ENCODE data around the gene RARRES1. TPM values are rescaled to one million over a fixed set of nuclear protein-coding genes. Genes with fewer than 3 reads are reported as not detected.

The RARRES1 gene
- total RNA-seq, 1 experiment from 2014 or later: 0.20 TPM

- no peak overlapping the region for H3K4me3 ChIP-seq (replicated peaks in 1 of 2; ENCODE audit: low read depth in 1 of 2, low read length in 2 of 2)
- POLR2A ChIA-PET: no interaction called here
- intact Hi-C loops (cut with micrococcal nuclease): no loop called here
Observed at GRCh38 chr3:158737976-158738615, 5.8 kb upstream of the RARRES1 start.

More at GRCh38 chr3:158737976-158738615, 5.8 kb upstream of the RARRES1 start:
- no TSS peak for BruUV-seq (replicated peaks)
- no peaks in the 10 kb centered on the region for H3K27me3 ChIP-seq (ENCODE audit: insufficient read depth, low read length)
- RAD21 ChIA-PET (ENCODE audit: low non-redundant PET in 1 of 2, low total read pairs in 2 of 2, uncharacterized antibody in 2 of 2, unreplicated experiment in 2 of 2): no interaction called here
- H3K79me2 ChIP-seq (ENCODE audit: insufficient read depth, low read length): no peaks in the 10 kb centered on the region
- H3K9me2 ChIP-seq (ENCODE audit: insufficient read depth): no peaks in the 10 kb centered on the region
- no peak overlapping the region for H3K4me2 ChIP-seq (ENCODE audit: low read length)
- H3K4me1 ChIP-seq (ENCODE audit: control insufficient read depth in 1 of 2, insufficient read depth in 2 of 2, low read length in 2 of 2): no peaks in the 10 kb centered on the region
- H3K27ac ChIP-seq (ENCODE audit: low read depth, low read length): no peak overlapping the region
- H3K36me3 ChIP-seq (ENCODE audit: control insufficient read depth in 1 of 2, insufficient read depth in 2 of 2, low read length in 2 of 2): no peaks in the 10 kb centered on the region
- H3K9ac ChIP-seq (ENCODE audit: low read length): no peak overlapping the region
- H3K9me3 ChIP-seq (ENCODE audit: control insufficient read depth in 1 of 2, insufficient read depth in 1 of 2, low read depth in 1 of 2, low read length in 2 of 2): peaks cover 3 to 7% of the 10 kb centered on the region in 2 experiments; a peak in 1 of 4 replicates
- TF ChIP-seq FOSL1 (IDR thresholded peaks at IDR 0.05; ENCODE audit: low read depth) (no peak), EZH2 (IDR thresholded peaks at IDR 0.05) (no peak), EZH2phosphoT487 (IDR thresholded peaks at IDR 0.05; ENCODE audit: borderline replicate concordance) (no peak), SIN3A (IDR thresholded peaks at IDR 0.05; ENCODE audit: low read depth) (no peak), REST (IDR thresholded peaks at IDR 0.05; ENCODE audit: low read depth) (no peak), SRF (IDR thresholded peaks at IDR 0.05; ENCODE audit: low read depth) (no peak), MAX (IDR thresholded peaks at IDR 0.05) (no peak), RAD21 (IDR thresholded peaks at IDR 0.05; ENCODE audit: low read depth) (no peak), TCF7L2 (IDR thresholded peaks at IDR 0.05; ENCODE audit: borderline replicate concordance, extremely low read depth, insufficient read depth, insufficient read length) (no peak), CBX3 (IDR thresholded peaks at IDR 0.05; ENCODE audit: low read depth) (no peak), ELF1 (IDR thresholded peaks at IDR 0.05; ENCODE audit: borderline replicate concordance, low read depth) (no peak), CTCF (IDR thresholded peaks at IDR 0.05 in 2 of 3, conservative IDR thresholded peaks at IDR 0.05 in 1 of 3; ENCODE audit: borderline replicate concordance in 1 of 3, insufficient read depth in 1 of 3, low read depth in 2 of 3, low read length in 2 of 3) (no peak), SP1 (IDR thresholded peaks at IDR 0.05; ENCODE audit: low read depth) (no peak), YY1 (IDR thresholded peaks at IDR 0.05; ENCODE audit: extremely low read depth, insufficient replicate concordance, low read depth, low read length) (no peak), JUND (IDR thresholded peaks at IDR 0.05) (no peak), EGR1 (IDR thresholded peaks at IDR 0.05; ENCODE audit: low read depth) (no peak), ZNF274 (IDR thresholded peaks at IDR 0.05; ENCODE audit: low read depth, low read length) (no peak)
- CTCF ChIA-PET: no interaction called here
- H4K20me1 ChIP-seq (ENCODE audit: insufficient read depth): no peaks in the 10 kb centered on the region
- no peak overlapping the region for H2AFZ ChIP-seq (ENCODE audit: low read depth, low read length, poor library complexity, severe bottlenecking)
- ATAC-seq (no peak), DNase-seq (ENCODE audit: low read depth, low spot score) (no peak)

Data from HCT116 (cell line).